Stimulated activated memory B cell treated with anti-CD40 and anti-IgM and Interleukin-4, amounts not matched to agents 10 μg/mL and 1 μg/mL and 100 μg/mL, for 72 hours (primary cell): ENCODE data around the gene ME3.
A peak's percentile ranks its signal among the peaks of the same experiment; 100 is the strongest.
"Not testable (repeated sequence)": the region's sequence is repeated elsewhere in the genome, so short reads cannot be mapped to it uniquely, and the experiment has no call there.

ENCODE experiments used
- ATAC-seq: fragments of 150-1000 bp; cut with Tn5 transposase; 2 replicates; pipeline ENCODE4 v1.10.0; 2021
- H3K27ac Mint-ChIP-seq: one replicate; pipeline ENCODE4 v1.8.0; 2022; ENCODE audit warnings: mild to moderate bottlenecking, mixed read lengths
- H3K27me3 Mint-ChIP-seq: one replicate; pipeline ENCODE4 v1.8.0; 2022; ENCODE audit warnings: mixed read lengths
- H3K36me3 Mint-ChIP-seq: one replicate; pipeline ENCODE4 v1.8.0; 2022; ENCODE audit warnings: mixed read lengths
- H3K4me1 Mint-ChIP-seq: one replicate; pipeline ENCODE4 v1.8.0; 2022; ENCODE audit warnings: mixed read lengths
- H3K4me3 Mint-ChIP-seq: one replicate; pipeline ENCODE4 v1.8.0; 2022; ENCODE audit warnings: mild to moderate bottlenecking, moderate library complexity, mixed read lengths
- H3K9me3 Mint-ChIP-seq: one replicate; pipeline ENCODE4 v1.8.0; 2022; ENCODE audit warnings: mixed read lengths

The ME3 gene

GRCh38 chr11:86558207-86558606, 114.2 kb downstream of the ME3 start:
- H3K36me3 Mint-ChIP-seq: no peaks in the 10 kb centered on the region
- no peak overlapping the region for H3K4me3 Mint-ChIP-seq
- peak; percentile 10 for ATAC-seq
- H3K9me3 Mint-ChIP-seq: peaks cover 1% of the 10 kb centered on the region
- peaks cover 2% of the 10 kb centered on the region for H3K27me3 Mint-ChIP-seq
- H3K27ac Mint-ChIP-seq: no peak overlapping the region
- H3K4me1 Mint-ChIP-seq: no peaks in the 10 kb centered on the region

- no peak overlapping the region for H3K27ac Mint-ChIP-seq
- no peaks in the 10 kb centered on the region for H3K27me3 Mint-ChIP-seq
- H3K36me3 Mint-ChIP-seq: no peaks in the 10 kb centered on the region
- no peak for ATAC-seq
- H3K9me3 Mint-ChIP-seq: no peaks in the 10 kb centered on the region
- no peaks in the 10 kb centered on the region for H3K4me1 Mint-ChIP-seq
- H3K4me3 Mint-ChIP-seq: no peak overlapping the region
Observed at GRCh38 chr11:86555866-86556265, 116.5 kb downstream of the ME3 start.

GRCh38 chr11:86555401-86555800, 117.0 kb downstream of the ME3 start:
- no peak overlapping the region for H3K27ac Mint-ChIP-seq
- H3K4me3 Mint-ChIP-seq: no peak overlapping the region
- no peak for ATAC-seq

DNA sequence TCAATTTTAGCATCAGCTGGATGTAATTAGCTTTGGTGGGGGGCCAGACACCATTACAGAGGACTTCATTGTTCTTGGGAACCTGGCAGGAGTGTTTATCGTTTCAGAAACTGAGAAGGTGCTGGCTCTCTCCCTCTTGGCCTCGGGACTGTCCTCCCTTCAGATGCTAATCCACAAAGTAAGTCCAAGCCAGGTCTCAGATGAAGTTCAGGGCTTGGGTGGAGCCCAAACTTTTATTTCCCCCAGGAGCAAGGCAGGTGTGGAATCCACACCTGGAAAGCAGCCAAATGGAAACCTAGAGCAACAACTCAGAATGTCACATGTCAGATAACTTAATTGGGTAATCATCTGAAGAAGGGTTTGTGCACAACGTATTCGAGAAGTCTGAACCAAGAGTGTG, 119.2 kb downstream of the ME3 start:
- H3K36me3 Mint-ChIP-seq: no peaks in the 10 kb centered on the region
- no peak overlapping the region for H3K4me3 Mint-ChIP-seq
- H3K27me3 Mint-ChIP-seq: no peaks in the 10 kb centered on the region
- no peaks in the 10 kb centered on the region for H3K4me1 Mint-ChIP-seq
- ATAC-seq: no peak
- H3K27ac Mint-ChIP-seq: no peak overlapping the region
- no peaks in the 10 kb centered on the region for H3K9me3 Mint-ChIP-seq

More at GRCh38 chr11:86555401-86555800, 117.0 kb downstream of the ME3 start:
- H3K36me3 Mint-ChIP-seq: no peaks in the 10 kb centered on the region
- H3K27me3 Mint-ChIP-seq: no peaks in the 10 kb centered on the region
- no peaks in the 10 kb centered on the region for H3K9me3 Mint-ChIP-seq
- H3K4me1 Mint-ChIP-seq: no peaks in the 10 kb centered on the region

DNA sequence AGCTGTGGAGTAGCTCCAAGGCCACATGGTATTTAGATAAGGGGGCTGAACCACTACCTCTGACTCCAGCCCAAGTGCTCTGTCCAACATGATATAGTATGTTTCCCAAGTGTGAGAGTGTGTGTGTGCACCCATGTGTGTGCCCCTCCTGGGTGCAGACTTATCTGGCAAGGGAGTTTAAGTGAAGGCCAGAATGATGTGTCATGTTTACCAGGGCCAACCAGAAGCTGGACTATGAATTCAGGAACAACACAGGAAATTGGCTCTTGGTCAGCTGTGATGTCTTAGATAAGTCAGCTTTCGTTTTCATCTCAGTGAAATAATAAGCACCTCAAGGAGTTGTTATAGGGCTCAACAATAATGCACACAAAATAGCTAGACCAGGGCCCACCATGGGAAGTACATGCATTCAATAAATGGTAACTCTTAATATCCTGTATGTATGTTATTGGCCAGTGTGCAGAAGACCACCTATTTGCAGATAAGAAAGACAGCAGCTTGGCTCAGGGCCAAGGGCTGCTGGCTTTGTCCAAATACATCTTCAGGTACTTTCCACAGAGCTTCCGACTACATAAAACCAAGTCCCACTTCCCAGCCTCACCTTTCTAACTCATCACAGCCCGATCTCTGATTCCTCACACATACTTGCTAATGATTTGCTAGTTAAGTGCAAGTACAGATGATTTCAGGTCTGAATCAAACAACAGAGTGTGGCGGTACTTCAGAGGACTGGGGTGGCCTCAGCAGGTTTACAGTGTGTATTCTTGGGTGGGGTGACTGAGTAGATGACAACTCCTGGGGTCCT, 120.9 kb downstream of the ME3 start:
- no peaks in the 10 kb centered on the region for H3K36me3 Mint-ChIP-seq
- no peak overlapping the region for H3K27ac Mint-ChIP-seq
- no peak for ATAC-seq
- no peaks in the 10 kb centered on the region for H3K4me1 Mint-ChIP-seq
- H3K4me3 Mint-ChIP-seq: no peak overlapping the region
- H3K9me3 Mint-ChIP-seq: no peaks in the 10 kb centered on the region
- H3K27me3 Mint-ChIP-seq: no peaks in the 10 kb centered on the region

DNA sequence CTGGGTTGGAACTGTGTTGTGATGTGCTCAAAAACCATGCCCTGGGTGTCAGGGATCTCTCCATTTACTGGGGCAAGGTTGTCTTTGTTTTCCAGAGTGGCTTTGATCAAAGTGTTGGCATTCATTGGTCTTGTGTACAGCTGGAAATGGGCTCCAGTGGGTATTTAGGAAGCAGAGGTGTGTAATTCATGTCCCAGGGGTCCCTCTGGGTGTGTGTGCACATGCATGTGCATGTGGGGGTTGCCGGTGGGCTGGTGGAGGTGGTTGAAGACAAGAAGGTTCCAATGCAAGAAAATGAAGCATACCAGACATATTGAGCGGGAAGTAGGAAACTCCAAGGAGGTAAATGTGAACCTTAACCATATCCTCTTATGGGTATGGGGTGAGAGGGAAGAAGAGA, 121.7 kb downstream of the ME3 start:
- no peak for ATAC-seq
- no peak overlapping the region for H3K27ac Mint-ChIP-seq
- no peak overlapping the region for H3K4me3 Mint-ChIP-seq
- H3K27me3 Mint-ChIP-seq: no peaks in the 10 kb centered on the region
- H3K4me1 Mint-ChIP-seq: no peaks in the 10 kb centered on the region
- no peaks in the 10 kb centered on the region for H3K36me3 Mint-ChIP-seq
- no peaks in the 10 kb centered on the region for H3K9me3 Mint-ChIP-seq

DNA sequence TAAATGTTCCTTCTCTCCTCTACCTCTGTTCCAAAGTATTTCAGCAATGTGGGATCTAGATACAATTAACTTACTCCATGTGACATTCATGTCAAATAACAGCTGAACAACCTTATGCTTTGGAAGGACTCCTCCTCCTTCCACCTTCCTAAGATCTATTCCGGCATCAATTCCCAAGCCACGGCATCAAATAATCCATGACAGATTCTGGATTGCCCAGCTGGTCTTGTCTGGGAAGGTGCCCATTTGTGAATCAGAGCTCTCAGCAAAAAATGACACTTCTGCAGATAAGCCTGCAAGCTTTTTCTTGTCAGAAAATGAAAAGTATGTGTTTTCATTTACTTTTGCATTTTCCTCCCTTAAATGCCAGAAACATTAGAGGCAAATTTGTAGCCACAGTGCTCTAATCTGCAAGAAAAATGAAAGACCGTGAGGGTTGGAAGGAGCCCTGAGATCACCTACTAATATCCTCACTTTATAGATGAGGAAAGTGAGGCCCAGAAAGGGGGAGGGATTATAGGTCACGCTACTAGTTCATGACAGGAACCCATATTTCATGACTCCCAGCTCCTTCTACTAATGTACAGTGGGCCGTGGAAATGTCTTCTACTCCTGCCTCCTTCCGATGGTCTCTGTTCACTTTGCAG, 124.0 kb downstream of the ME3 start:
- no peak for ATAC-seq
- no peaks in the 10 kb centered on the region for H3K4me1 Mint-ChIP-seq
- no peak overlapping the region for H3K4me3 Mint-ChIP-seq
- H3K9me3 Mint-ChIP-seq: no peaks in the 10 kb centered on the region
- no peak overlapping the region for H3K27ac Mint-ChIP-seq
- H3K27me3 Mint-ChIP-seq: peaks cover under 1% of the 10 kb centered on the region
- no peaks in the 10 kb centered on the region for H3K36me3 Mint-ChIP-seq

GRCh38 chr11:86547727-86548126, 124.7 kb downstream of the ME3 start:
- ATAC-seq: no peak
- peaks cover 7% of the 10 kb centered on the region for H3K27me3 Mint-ChIP-seq
- no peaks in the 10 kb centered on the region for H3K36me3 Mint-ChIP-seq
- H3K9me3 Mint-ChIP-seq: no peaks in the 10 kb centered on the region
- H3K4me1 Mint-ChIP-seq: no peaks in the 10 kb centered on the region
- no peak overlapping the region for H3K27ac Mint-ChIP-seq
- no peak overlapping the region for H3K4me3 Mint-ChIP-seq

- H3K27me3 Mint-ChIP-seq: peaks cover 15% of the 10 kb centered on the region
- not testable (repeated sequence) for ATAC-seq, H3K9me3 Mint-ChIP-seq, H3K36me3 Mint-ChIP-seq, H3K4me1 Mint-ChIP-seq, H3K4me3 Mint-ChIP-seq, H3K27ac Mint-ChIP-seq
Observed at GRCh38 chr11:86541299-86541698, 131.1 kb downstream of the ME3 start.

DNA sequence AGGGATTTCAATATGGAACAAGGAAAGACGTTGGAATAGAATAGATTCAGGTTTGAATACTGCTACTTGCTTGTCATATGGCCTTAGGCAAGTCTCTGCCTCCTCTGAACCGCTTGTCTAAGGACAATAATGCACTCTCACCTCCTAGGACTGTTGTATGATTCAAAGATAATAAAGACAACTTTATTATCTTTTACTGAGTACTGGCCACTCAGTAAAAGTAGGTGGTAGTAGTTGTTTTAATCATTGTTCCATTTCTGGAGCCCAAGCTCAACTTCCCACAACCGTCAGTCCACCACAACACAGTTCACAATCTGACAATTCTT, 134.2 kb downstream of the ME3 start:
- ATAC-seq: no peak
- Mint-ChIP-seq H3K9me3 (peaks cover 4% of the 10 kb centered on the region), H3K4me3 (no peak overlapping the region), H3K27me3 (peaks cover 13% of the 10 kb centered on the region), H3K36me3 (no peaks in the 10 kb centered on the region), H3K4me1 (no peaks in the 10 kb centered on the region), H3K27ac (no peak overlapping the region)

DNA sequence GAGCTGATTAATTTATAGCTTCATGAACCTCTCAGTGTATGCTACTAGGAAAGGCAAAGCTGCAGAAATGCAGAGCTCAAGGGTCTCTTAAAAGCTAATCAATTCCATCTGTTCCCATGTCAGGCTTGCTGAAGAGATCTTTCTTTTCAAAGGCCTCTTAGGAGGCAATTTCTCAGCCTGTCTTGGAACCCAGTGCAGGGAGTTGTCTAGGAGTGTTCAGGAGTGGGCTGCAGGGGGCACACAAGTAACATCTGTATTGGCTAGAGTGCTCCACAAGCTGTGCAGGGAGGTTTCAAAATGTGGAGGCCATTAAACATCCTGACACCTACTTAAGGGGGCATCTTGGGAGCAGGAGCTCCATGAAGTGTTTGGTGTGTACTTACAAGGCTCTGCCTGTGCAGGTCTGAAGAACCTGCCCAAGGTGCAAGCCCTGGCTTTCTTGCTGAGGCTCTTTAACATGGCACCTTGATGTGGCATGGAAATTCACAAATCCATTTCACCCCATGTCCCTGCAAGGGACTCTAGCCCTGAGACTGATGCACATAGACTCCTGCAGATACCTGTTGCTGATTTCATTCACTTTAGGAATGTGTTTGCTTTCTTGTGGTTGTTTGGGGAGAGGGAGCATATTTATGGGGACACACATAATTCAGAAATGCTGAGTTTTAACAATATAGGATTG, 134.7 kb downstream of the ME3 start:
- Mint-ChIP-seq H3K9me3 (peaks cover 4% of the 10 kb centered on the region), H3K36me3 (no peaks in the 10 kb centered on the region), H3K27ac (no peak overlapping the region), H3K4me3 (no peak overlapping the region), H3K4me1 (no peaks in the 10 kb centered on the region), H3K27me3 (peaks cover 8% of the 10 kb centered on the region)
- ATAC-seq: no peak

DNA sequence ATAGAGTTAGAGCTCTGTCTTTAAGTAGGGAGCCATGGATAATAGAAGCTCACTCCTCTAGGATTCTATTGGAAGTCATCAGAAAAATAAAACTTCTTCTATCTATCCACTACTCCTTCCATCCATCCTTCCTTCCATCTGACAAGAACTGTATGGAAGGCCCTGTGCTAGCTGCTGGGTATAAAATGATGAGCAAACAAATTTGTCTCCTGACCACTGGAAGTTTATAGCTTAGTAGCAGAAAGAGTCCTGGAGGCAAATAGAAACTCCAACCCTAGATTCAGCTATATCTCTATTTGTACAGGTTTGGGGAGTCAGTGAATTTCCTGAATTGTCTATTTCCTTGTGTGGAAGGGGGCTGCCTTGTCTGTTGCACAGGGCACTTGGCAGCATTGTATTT, 136.6 kb downstream of the ME3 start:
- Mint-ChIP-seq H3K4me1 (no peaks in the 10 kb centered on the region), H3K27ac (no peak overlapping the region), H3K36me3 (no peaks in the 10 kb centered on the region), H3K9me3 (no peaks in the 10 kb centered on the region), H3K27me3 (no peaks in the 10 kb centered on the region), H3K4me3 (no peak overlapping the region)
- no peak for ATAC-seq

DNA sequence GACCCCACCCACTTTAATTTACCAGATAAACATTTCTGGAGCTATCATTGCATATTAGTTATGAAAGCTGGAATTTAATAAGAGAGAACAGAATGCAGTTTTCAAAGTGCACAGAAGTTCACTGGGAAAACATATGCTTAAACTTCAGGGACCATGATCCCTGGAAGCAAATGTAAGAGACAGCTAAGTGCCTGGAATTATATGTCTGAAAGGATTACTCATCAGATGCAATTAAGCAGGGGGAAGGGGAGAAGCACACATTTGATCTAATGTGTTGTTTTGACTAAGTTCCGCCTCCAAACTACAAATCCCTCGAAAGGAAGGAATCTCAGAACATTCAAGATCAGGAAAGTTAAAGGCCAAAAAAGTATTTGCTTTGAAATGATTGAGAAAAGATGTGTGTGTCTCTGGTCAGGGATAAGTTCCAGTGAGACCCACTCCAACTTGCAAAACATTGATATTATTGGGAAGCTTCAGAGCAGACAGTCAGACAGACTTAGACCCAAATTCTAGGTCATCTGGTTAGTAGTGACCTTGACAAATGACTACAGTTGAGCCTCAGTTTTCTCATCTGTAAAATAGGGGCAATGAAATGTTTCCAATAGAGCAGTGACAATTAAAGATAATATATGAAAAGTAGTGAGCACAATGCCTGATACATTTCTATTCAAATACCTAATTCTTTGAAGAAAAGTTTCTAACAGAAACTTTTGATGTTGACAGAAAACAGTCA, 147.6 kb downstream of the ME3 start:
- Mint-ChIP-seq H3K36me3 (no peaks in the 10 kb centered on the region), H3K27me3 (peaks cover 50% of the 10 kb centered on the region), H3K27ac (no peak overlapping the region), H3K4me1 (no peaks in the 10 kb centered on the region), H3K4me3 (no peak overlapping the region), H3K9me3 (peaks cover 5% of the 10 kb centered on the region)
- ATAC-seq: no peak

- no peaks in the 10 kb centered on the region for H3K4me1 Mint-ChIP-seq
- H3K9me3 Mint-ChIP-seq: peaks cover 5% of the 10 kb centered on the region
- ATAC-seq: no peak
- H3K36me3 Mint-ChIP-seq: no peaks in the 10 kb centered on the region
- H3K27me3 Mint-ChIP-seq: peaks cover 50% of the 10 kb centered on the region
- H3K27ac Mint-ChIP-seq: no peak overlapping the region
- H3K4me3 Mint-ChIP-seq: no peak overlapping the region
Observed at GRCh38 chr11:86523738-86524619, 148.4 kb downstream of the ME3 start.

DNA sequence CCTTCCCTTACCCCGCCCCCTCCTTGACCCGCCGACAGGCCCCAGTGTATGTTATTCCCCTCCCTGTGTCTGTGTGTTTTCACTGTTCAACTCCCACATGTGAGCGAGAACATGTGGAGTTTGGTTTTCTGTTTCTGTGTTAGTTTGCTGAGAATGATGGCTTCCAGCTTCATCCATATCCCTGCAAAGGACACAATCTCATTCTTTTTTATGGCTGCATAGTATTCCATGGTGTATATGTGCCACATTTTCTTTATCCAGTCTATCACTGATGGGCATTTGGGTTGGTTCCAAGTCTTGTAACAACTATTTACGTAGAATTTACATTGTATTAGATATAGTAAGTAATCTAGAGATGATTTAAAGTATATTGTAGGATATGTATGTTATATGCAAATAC, 149.9 kb downstream of the ME3 start:
- H3K27ac Mint-ChIP-seq, H3K9me3 Mint-ChIP-seq, H3K4me1 Mint-ChIP-seq, ATAC-seq, H3K36me3 Mint-ChIP-seq, H3K4me3 Mint-ChIP-seq: not testable (repeated sequence)
- peaks cover 50% of the 10 kb centered on the region for H3K27me3 Mint-ChIP-seq
